GM03348 (cell line): ENCODE results near the gene TUSC2.

Source experiments
- DNase-seq: peaks from one replicate; pipeline ENCODE4 v3.0.0; 2012; ENCODE audit warnings: low spot score

TUSC2 gene, protein sequence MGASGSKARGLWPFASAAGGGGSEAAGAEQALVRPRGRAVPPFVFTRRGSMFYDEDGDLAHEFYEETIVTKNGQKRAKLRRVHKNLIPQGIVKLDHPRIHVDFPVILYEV

DNA sequence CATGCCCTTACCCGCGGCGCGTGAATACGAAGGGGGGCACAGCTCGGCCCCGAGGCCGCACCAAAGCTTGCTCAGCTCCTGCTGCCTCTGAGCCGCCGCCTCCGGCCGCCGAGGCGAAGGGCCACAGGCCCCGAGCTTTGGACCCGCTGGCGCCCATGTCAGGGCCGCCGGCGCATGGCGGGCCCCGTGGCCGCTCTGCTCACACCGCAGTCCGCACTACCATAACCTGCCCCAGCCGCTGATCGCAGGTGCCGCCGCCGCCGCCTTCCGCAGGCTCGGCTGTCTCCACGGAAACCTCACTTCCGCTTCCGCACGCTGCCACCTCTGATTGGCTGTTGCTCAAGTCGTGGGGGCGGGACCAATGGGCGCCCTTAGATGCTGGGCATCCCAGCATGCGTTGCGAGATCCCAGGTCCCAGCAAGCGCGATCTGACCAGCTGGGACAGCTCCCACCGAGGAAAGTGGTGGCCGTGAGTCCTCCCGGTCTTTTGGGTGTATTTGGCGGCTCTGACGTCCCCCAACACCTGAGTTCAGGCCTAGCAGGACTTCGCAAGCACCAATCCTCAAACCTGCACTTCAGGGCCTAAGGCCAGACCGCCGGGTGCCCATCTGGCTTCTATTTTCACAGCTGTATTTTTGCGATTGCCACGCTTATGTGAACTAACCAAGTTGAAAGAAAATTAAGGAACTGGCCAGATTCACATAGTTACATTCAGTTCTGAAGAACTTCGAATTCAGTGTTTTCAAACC, at the start of gene TUSC2:
Gene TUSC2, minus strand, starts transcription at position 281 of the 749 bp plus-strand sequence. Its CDS starts 124 bp downstream, at position 157.
- peak; percentile 97 for DNase-seq

DNA sequence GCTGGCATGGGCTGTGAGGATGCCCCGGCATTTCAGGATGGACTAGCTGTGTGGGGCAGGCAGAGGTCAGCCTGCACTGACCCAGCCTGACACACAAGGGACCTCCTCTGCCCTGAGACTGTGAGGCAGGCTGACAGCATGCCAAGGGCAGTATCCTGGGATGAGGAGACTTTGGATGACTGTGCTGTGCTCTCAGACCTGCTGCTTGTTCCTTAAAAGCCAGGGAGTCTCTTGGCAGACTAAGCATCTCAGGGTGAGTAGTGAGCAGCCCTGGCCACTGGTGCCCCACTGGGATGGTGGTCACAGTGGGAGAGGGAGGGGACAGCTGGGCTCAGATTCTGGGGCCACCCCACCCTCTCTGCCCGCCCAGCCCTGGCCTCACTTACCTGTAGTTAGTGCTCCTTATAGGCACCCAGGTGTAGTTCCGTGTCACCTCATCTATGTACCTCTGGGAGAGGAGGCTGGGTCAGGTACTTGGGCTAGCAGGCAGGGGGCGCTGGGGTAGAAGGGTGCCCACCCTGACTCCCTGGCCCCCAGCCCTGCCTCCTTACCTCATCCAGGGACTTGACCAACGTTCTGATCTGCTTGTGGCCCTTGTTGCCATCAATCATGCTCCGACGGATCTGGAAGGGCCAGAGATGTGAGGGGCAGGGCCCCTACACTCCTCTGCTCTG, 47.4 kb upstream of the TUSC2 start:
- no peak for DNase-seq

DNA sequence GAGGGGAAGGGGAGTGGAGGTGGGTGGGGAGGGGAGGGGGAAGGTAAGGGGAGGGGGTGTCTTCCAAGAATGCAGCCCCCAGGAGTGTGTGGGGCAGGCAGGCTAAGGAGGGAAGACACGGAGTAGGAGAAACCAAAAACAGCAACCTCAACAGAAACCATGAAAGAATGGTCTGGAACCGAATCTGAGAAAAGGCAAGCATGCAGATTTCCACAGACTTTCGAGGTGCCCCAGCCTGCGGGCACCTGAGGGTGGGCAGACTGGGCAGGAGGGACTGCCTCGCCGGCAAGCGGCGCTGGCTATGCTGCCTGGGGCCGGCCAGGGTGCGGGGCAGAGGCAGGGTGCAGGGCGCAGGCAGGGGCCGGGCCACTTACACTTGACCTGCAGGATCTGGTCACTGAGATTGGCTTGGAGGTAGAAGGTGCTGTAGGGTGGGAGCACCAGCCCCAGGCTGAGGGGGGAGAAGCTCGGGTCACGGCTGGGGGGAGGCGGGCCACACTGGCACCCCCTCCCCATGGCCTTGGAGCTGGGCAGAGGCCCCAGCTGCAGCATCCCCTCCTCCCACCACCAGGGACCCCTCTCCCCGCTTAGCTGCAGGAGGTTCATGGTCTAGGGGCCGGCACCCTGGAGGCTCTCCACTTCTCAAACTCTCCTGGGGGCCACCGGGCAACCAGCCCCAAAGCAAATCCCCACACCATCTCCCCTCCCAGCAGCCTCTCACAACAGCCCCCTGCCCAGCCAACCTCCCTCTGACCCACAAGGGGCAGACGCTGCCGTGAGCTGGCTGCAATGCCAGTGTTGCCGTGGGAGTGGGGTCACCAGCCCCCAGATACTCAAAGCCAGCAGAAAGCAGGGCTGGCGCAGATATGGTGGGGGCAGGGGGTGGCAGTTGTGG, 46.6 kb upstream of the TUSC2 start:
- no peak for DNase-seq

DNA sequence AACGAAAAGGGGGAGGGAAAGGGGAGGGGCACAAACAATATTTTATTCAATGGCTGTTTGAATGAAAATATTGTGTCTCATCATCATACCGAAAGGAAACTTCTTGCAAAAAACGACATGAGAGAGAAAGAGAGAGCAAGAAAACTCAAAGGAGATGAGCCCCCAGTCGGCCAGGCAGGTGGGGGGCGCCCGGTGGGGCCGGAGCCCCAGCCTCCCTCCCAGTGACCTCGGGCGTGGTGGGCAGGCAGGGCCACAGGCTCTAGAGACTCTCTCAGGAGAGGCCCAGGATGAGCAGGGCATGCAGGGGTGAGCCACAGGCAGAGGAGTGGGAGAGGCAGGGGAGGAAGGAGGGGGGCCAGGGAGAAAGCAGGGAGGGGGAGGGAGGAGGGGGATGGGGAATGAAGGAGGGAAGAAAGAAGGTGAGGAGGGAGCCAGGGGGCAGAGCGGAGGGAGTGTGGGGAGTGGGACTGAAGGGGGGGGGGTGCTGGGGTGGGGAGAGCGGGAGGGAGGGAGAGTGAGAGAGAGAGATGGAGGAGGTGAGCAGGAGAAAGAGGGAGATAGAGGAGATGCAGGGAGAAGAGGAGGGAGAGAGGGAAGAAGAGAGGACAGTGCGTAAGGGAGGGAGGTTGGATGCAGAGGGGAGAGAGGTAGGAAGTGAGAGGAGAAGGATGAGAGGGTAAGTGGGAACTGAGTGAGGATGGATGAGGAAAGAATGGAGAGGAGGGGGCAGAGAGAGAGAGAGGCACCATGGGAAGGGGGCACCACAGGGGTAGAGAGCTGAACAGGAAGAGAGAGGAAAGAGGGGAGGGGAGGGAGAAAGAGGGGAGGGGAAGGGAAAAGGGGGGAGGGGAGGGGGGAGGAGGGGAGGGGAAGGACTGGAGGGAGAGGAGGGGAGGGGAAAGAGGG, 45.4 kb upstream of the TUSC2 start:
- DNase-seq = no peak

DNA sequence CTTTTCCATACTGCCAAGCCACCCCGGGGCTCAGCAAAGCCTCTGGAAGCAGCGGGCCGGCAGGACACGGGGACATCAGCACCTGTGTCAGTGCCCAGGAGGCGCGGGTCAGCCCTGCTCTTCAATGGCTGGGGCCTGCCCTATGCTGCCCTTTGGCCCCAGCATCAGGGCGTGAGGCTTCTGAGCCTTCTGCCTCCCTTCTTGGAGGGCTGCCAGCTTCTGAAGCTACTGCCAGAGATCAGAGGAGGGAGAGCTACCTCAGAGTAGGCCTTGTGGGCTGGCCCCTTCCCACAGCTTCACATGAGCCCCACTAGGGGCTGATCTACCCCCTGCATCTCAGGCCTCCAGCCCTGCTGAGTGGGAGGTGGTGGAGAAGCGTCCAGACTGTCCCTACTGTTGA, 44.3 kb upstream of the TUSC2 start:
- no peak for DNase-seq

DNA sequence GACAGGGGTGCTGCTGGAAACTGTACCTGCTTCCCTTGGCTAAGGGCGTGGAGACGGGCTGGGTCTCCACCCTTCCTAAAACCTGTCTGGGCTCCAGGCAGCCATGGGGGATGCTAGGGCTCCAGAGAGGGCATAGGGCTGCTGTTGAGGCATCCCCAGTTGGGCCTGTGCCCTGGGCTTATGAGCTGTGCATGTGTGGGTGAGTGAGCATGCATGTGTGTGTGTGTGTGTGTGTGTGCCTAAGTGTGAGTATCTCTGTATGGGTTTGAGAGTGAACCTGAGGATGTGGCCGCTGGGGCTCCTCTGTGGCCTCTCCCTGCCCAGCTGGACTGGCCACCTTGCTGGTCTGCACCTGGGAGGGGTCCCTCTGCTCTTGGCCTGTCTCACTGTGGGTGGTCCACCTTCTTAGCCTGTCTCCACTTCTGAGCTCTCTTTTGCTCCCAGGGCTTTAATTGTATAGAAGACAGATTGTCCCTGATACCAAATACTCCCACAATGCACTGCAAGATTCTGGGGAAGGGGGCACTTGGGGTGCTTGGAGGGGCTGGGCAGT, 43.2 kb upstream of the TUSC2 start:
- DNase-seq = no peak

DNA sequence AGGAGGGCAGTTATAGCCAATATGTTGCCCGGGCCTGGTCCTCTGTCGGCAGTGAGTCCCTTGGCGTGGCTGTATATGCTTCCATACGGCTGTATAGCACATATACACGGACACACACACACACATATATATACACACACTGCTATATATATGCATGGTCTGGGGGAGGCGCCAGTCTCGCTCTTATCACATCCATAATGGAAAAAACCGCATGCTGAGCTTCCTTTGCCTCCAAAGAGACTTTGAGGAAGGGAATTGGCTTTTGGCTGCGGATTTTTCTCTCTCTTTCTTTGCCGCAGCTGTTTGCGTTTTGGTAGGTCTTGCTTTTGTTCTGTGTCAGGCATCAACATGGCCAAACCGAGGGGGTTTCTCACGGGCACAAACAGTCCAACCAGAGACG, 42.6 kb upstream of the TUSC2 start:
- no peak for DNase-seq

DNA sequence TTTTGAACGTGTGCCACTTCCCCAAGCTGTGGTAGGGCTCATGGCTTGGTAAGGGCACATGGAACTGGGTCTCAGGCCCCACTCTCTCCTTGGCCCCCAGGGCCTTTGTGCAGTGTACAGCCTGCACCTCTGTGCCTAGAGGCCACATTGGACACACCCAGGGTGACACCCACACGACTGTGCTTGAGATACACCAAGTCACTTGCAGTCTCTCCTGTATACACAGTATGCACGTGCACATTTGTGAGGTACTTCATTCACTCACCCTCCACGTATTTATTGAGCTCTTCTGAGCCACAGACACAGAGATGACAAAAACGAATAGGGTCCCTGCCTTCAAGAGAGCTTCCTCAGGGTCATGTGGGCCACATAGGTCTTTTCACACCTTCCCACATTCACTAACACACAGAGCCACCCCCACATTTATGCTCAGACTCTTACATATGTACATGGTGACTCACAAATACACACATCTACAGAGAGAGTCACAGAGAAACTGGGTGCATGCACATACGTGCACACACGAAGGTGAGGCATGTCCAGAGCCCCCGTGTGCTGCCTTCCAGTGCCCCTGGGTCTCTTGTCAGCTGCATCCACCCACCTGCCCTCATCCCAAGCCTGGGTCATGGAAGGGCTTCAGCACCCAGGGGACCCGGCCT, 41.1 kb upstream of the TUSC2 start:
- no peak for DNase-seq

DNA sequence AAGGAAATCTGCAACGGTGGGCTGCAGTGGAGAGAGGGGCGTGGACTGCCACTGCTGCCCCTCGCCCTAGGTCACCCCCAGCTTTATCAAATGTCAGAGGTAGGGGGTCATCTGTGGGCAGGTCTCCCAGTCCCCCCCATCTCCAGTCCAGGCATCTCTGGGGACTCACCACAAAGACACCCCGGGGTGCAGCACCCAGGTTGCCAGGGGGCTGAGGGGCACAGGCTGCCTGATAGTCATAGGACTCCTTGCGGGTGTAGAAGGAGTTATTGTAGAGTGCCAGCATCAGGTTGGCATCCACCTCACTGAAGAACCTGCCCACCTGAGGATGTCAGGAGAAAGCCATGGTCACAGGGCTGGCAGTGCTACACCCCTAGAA, 37.8 kb upstream of the TUSC2 start:
- DNase-seq = no peak

DNA sequence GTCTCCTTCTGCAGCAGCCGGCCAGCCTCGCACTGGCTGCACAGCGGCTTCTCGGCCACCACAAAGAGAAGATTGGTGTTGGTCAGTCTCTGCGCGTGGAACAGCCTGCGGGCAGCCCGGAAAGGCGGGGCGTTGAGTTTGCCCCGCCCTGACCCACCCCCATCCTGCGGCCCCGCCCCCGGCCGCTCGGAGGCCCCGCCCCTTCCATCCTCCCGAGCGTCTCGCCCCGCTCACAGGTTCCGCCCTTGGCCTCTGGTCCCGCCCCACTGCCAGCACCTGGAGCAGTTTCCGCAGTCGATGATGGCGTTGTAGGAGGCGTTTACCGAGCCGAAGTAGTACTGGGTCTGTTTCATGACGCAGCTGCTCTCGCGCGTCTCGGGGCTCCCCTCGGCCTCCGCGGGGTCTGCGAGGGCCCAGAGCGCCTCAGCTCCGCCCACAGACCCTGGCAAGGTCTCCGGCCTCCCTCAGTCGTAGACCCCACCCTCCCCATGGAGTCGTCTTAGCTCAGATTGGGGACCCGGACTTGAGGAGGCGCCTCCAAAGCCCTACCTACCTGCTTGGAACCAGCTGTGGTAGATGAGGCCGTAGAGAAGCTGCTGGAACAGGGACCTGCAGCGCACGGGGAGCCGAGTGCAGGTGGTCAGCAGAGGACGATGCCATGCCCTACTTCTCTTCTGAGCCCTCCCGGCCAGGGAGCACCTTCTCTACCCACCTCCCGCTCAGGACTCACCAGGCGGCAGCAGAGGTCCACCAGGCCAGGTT, 37.2 kb upstream of the TUSC2 start:
- peak; percentile 98 for DNase-seq

DNA sequence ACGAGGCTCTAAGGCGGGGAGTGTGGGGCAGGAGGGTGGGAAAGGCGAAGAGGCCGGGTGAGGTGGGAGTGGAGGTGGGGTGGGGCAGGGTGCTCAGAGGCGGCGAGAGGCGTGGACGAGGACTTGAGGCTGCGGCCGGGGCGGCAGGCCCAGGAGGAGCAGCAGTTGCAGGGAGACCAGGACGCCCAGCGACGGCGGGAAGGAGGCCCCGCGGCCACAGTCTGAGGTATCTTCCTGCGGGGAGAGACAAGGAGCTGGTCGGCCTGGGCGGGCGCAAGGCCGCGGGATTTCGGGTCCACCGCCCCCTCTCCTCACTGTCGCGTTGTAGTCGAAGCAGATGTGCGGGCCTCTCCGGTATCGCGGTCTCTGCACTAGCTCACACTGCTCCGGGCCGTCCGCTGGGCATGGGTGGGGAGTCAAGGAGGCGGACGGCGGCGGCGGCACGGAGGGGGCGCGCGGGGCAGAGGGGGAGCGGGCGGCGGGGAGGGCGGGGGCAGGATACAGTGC, 36.6 kb upstream of the TUSC2 start:
- no peak for DNase-seq

DNA sequence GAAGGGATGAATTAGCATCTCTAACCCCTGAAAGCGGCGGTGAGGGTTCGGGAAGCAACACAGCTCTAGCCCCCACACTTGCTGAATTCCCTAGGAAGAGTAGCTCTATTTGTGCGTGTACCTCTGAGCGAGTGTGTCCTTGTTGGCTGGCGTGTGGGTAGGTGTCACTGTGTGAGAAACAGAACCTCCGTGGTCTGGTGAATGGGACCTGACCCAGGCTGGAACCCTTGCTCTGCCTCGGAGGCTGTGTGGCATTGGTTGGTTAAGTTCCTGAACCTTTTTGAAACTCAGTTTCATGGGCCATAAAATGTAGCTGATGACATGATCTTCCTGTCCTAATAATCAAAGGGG, 31.7 kb upstream of the TUSC2 start:
- no peak for DNase-seq

DNA sequence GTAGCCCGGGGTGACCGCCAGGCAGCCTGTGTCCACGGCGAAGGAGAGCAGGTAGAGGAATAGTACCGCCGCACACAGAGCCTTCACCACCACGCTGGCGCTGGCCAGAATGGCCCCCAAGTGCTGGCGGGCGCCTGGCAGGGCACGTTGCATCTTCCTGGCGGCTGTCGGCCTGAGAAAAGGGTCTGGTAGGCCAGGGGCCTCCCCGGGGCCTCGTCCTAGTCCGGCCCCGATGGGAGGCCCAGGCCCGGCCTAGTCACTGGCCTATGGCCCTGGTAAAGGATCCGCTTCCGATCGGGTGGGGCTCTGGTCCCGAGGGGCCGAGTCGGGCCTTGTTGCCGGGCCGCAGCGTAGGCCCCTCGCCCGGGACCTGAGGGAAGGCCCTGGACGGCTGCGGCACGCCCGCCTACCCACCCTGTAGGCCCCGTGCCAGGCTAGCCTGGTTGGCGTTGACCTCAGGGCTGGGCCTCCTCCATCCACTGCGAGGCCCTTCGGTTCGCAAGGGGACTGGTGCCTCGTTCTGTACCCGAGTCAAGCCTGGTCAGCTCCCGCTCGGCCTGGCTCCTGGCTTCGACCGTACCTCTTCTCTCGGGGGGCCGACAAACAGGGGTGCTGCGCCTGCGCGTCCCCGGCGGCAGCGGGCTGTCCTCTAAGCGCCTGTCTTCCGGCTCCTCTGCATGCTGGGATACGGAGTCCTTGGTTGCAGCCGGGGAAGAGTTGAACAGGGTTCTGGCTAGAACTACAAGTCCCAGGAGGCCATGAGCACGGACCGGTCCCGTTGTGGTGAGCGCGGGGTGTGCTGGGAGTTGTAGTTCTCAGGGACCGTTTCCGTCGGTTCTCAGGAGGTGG, 31.1 kb upstream of the TUSC2 start, which contains the start of gene TMEM115:
Gene TMEM115, minus strand, starts transcription at position 611 of the 849 bp plus-strand sequence. Its CDS starts 458 bp downstream, at position 153.
- DNase-seq = peak; percentile 99

DNA sequence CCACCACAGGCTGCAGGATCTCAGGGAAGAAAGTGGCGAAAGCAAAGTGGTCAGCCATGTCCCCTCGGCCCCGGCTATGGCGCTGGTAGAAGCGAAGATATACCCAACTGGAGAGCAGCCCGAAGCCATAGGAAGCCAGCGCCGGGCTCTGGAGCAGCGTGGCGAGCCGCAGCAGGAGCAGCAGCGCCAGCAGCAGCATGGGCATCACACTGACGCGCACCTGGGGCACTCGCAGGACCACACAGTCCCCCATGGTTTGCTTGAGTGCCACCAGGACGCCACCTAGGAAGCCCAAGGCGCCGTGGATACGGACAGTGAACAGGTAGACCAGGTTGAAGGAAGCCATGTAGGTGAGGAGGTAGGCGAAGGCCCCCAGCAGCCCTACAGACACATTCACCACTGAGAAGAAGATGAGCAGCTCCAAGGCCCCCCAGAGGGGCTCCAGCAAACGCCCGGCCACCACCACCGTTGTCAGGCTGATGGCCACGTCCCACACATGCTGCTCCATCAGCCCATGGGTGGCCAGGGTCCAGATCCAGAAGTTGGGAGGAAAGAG, 30.4 kb upstream of the TUSC2 start:
- no peak for DNase-seq

DNA sequence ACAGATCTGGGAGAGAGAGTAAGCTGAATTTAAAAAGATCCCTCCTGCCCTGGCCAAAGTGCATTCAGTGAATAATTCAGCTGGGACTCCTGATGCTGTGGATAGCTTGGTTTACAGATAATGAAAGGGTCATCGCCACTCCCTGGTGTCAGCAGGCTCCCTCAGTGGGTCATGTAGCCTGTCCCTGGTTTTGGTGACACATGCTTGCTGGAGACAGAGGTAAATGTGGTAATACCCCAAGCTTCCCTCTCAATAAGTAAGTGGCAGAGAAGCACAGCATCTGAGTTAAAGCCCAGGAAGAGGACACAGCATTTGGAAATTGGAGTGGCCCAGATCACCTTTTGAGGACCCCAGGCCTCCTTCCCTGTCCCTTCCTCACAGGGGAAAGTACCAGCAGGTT, 29.5 kb upstream of the TUSC2 start:
- no peak for DNase-seq

DNA sequence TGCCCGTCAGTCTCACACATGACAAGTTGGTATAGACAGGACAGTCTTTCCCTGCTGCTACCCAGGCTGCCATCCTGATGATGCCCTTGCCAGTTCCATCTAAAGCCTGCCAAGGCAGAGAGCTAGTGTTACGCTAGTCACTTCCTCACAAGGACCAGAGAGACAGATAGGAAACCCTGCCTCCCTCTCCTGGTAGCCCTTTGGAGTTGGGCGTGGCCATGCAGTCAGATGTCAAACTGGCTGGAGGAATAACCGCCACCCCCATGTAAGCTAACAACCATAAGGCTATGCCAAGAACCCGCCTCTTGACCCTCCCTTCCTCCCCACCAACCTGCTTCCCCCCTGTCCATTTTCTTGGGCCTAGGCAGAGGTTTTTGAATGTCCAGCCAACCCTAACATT, 28.5 kb upstream of the TUSC2 start:
- peak; percentile 49 for DNase-seq

DNA sequence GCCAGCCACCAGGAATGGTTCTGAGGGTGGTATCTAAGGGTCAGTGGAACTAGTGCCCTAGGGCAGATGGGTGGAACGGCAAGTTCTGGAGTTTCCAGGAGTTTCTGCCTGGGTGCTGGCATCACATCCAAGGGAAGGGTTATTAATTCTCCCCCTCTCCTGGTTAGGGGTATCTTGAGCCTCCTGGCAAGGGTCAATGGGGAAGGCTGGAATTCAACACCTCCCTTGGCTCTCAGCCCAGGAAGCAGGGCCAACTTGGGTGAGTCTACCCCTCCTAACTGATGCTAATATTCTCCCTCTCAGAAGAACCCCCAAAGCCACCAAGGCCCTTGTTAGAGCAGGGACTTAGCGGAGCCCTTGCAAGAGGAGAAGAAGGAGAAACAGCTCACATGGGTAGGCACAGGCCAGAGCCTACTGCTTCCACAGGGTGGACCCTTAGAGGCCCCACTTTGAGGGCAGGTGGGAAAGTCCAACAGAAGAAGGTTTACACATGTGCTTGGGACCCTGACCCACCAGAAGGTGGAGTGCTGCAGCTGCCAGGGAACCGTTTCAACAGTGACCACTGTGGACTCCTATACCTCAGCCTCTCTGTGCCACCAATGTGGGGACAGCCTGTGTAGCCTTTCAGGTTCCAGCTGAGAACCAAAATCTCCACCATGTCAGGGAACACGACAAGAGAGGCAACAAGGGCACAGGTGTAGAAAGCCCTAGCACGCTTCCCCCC, 28.0 kb upstream of the TUSC2 start:
- DNase-seq = no peak

DNA sequence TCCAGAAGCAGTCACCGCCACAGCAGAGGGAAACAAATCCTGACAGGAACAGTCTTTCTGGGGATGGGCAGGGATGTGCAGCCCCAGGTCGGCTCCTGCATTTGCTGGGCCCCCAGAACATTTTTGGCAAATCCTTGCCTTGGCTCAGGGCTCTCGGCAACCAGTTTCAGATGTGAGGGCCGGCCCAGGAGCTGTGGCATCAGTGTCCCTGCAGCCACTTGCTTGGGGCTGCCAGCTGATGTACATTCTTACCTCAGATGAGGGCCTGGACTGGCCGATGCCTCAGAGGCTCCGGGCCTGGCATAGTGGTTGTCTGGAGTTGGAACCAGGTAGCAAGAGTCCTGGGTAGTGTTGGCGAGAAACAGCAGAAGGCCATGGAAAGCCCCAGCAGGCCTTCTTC, 26.8 kb upstream of the TUSC2 start:
- DNase-seq = no peak
